Suprapubic skin (tissue), 4 donors: Measurements from ENCODE around the gene TCF3.

ENCODE experiments used
- EP300 ChIP-seq: sonication (generic); formaldehyde crosslinking; IDR thresholded peaks from one replicate; pipeline ENCODE4 v1.6.1; 2017; ENCODE audit warnings: antibody characterized with exemption
- POLR2A ChIP-seq, 2 donors: fragments of 450-650 bp; IDR thresholded peaks; one replicate each; pipeline ENCODE4 v1.6.1; 2017; ENCODE audit warnings: antibody characterized with exemption in 2 of 2, mild to moderate bottlenecking in 2 of 2, moderate library complexity in 2 of 2
- POLR2AphosphoS5 ChIP-seq, 3 donors: sonication (generic); formaldehyde crosslinking; IDR thresholded peaks; one replicate each; pipeline ENCODE4 v1.6.1; 2017; ENCODE audit warnings: antibody characterized with exemption in 3 of 3
- TF ChIP-seq, protein P1 (sequence below), 2 donors: fragments of 200-600 bp in 1 of 2; fragments of 450-650 bp in 1 of 2; sonication (generic) in 1 of 2; IDR thresholded peaks; one replicate each; pipeline ENCODE4 v1.5.1; 2016 to 2019; ENCODE audit warnings: antibody characterized with exemption in 2 of 2, mild to moderate bottlenecking in 1 of 2, moderate library complexity in 1 of 2

DNA sequence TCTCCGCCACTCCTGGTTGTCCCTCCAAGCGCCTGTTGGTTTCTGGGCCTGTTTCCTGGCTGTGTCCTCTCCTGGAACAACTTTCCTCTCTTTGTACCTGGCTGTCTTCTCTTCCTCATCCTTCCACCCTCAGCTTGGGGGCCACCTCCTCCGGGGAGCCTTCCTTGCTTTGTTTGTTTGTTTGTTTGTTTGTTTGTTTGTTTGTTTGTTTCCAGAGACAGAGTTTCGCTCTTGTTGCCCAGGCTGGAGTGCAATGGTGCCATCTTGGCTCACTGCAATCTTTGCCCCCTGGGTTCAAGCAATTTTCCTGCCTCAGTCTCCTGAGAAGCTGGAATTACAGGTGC, 6.6 kb upstream of the TCF3 start:
- TF ChIP-seq, protein P1, sequence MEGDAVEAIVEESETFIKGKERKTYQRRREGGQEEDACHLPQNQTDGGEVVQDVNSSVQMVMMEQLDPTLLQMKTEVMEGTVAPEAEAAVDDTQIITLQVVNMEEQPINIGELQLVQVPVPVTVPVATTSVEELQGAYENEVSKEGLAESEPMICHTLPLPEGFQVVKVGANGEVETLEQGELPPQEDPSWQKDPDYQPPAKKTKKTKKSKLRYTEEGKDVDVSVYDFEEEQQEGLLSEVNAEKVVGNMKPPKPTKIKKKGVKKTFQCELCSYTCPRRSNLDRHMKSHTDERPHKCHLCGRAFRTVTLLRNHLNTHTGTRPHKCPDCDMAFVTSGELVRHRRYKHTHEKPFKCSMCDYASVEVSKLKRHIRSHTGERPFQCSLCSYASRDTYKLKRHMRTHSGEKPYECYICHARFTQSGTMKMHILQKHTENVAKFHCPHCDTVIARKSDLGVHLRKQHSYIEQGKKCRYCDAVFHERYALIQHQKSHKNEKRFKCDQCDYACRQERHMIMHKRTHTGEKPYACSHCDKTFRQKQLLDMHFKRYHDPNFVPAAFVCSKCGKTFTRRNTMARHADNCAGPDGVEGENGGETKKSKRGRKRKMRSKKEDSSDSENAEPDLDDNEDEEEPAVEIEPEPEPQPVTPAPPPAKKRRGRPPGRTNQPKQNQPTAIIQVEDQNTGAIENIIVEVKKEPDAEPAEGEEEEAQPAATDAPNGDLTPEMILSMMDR (IDR thresholded peaks at IDR 0.05) = no peak
- TF ChIP-seq POLR2A (IDR thresholded peaks at IDR 0.05) (no peak), POLR2AphosphoS5 (IDR thresholded peaks at IDR 0.05) (no peak), EP300 (no peak)
